C4-2B (cell line): ENCODE measurements around the gene PTPRM.

Experiments used
- CTCF ChIP-seq: fragments of 450-650 bp; conservative IDR thresholded peaks from 2 replicates; pipeline ENCODE4 v1.5.1; 2017; ENCODE audit warnings: mild to moderate bottlenecking
- ZFX ChIP-seq: fragments of 450-650 bp; IDR thresholded peaks from 2 replicates; pipeline ENCODE4 v1.6.1; 2017

GRCh38 chr18:8324343-8325065 is 757.4 kb downstream of the PTPRM start:
- TF ChIP-seq CTCF (peak; percentile 29), ZFX (no peak)
